OCI-LY7 (cell line): ENCODE measurements around the gene MIOX. TPM values are rescaled to one million over a fixed set of nuclear protein-coding genes. Genes with fewer than 3 reads are reported as not detected.

Experiments used
- BruUV-seq: library from RNA; stranded (reverse); fragments of 400-500 nt; replicated peaks from 2 replicates; lab custom pipeline; 2021; lab: Mats Ljungman, UMichigan
- CTCF ChIA-PET: fragments of 300-600 bp; sonication (Branson Sonifier 250); formaldehyde crosslinking; loops from one replicate; lab custom pipeline; 2022; ENCODE audit warnings: antibody characterized with exemption; ENCODE audit not compliant: unreplicated experiment; lab: Charles Lee
- POLR2A ChIA-PET: fragments of 300-600 bp; sonication (Branson Sonifier 250); formaldehyde crosslinking; loops from one replicate; lab custom pipeline; 2022; ENCODE audit warnings: antibody characterized with exemption; lab: Charles Lee
- DNase-seq: peaks from one replicate; pipeline ENCODE4 v3.0.0-alpha.2; 2015; ENCODE audit warnings: low spot score
- H2AFZ ChIP-seq: fragments of 200-600 bp; sonication (generic), shearing (Covaris generic); 2 replicates; pipeline ENCODE4 v1.6.1; 2014; ENCODE audit warnings: mild to moderate bottlenecking, antibody characterized with exemption, low read length, moderate library complexity
- H3K27ac ChIP-seq: fragments of 200-600 bp; sonication (generic); 2 replicates; pipeline ENCODE4 v1.5.1; 2014; ENCODE audit warnings: mixed run types, low read depth, mild to moderate bottlenecking, moderate library complexity, low read length, inconsistent platforms; ENCODE audit not compliant: poor library complexity, severe bottlenecking
- H3K36me3 ChIP-seq: fragments of 200-600 bp; sonication (generic); 2 replicates; pipeline ENCODE4 v1.6.1; 2014; ENCODE audit warnings: mild to moderate bottlenecking, antibody characterized with exemption, low read length, moderate library complexity, mixed read lengths; ENCODE audit not compliant: insufficient read depth
- H3K4me1 ChIP-seq: fragments of 200-600 bp; sonication (generic); 2 replicates; pipeline ENCODE4 v1.5.1; 2014; ENCODE audit warnings: mild to moderate bottlenecking, low read length; ENCODE audit not compliant: insufficient read depth, poor library complexity, severe bottlenecking
- H3K4me2 ChIP-seq: fragments of 200-600 bp; sonication (generic); 2 replicates; pipeline ENCODE4 v1.6.1; 2014; ENCODE audit warnings: mild to moderate bottlenecking, low read length
- H3K4me3 ChIP-seq: fragments of 200-600 bp; sonication (generic); 2 replicates; pipeline ENCODE4 v1.5.1; 2014; ENCODE audit warnings: mild to moderate bottlenecking, low read depth, low read length; ENCODE audit not compliant: poor library complexity, severe bottlenecking
- H3K79me2 ChIP-seq: fragments of 200-600 bp; sonication (generic); 2 replicates; pipeline ENCODE4 v1.6.1; 2016; ENCODE audit warnings: low read depth, mild to moderate bottlenecking, low read length, moderate library complexity, mixed read lengths; ENCODE audit not compliant: insufficient read depth
- H3K9me2 ChIP-seq: fragments of 200-600 bp; sonication (generic); 2 replicates; pipeline ENCODE4 v1.6.1; 2016; ENCODE audit warnings: mild to moderate bottlenecking, low read length, mixed read lengths; ENCODE audit not compliant: insufficient read depth
- H3K9me3 ChIP-seq: fragments of 200-600 bp; sonication (generic); 2 replicates; pipeline ENCODE4 v1.6.1; 2014; ENCODE audit warnings: mild to moderate bottlenecking, mixed run types, low read length, mixed read lengths
- H4K20me1 ChIP-seq: fragments of 200-600 bp; sonication (generic); 2 replicates; pipeline ENCODE4 v1.6.1; 2014; ENCODE audit warnings: mild to moderate bottlenecking, antibody characterized with exemption, low read length, moderate library complexity, mixed read lengths; ENCODE audit not compliant: insufficient read depth
- CTCF ChIP-seq: fragments of 200-600 bp; sonication (generic); conservative IDR thresholded peaks from 2 replicates; pipeline ENCODE4 v1.5.1; 2014; ENCODE audit warnings: mild to moderate bottlenecking, antibody characterized with exemption, low read length, moderate library complexity, mixed read lengths
- EZH2phosphoT487 ChIP-seq: fragments of 200-600 bp; sonication (generic); IDR thresholded peaks from 2 replicates; pipeline ENCODE4 v1.6.1; 2018; ENCODE audit warnings: low read depth, borderline replicate concordance, mild to moderate bottlenecking, mixed run types, antibody characterized with exemption, low read length, moderate library complexity, mixed read lengths
- intact Hi-C: fragments of 100-400 bp; cut with micrococcal nuclease; formaldehyde crosslinking; loops from one replicate; pipeline ENCODE4 v1.10.0; 2022; ENCODE audit not compliant: unreplicated experiment
- total RNA-seq, 2 experiments: library from RNA; depleted of rRNA in 1 of 2; stranded (reverse); fragments of >200 nt in 1 of 2; shearing (Covaris generic) in 1 of 2; gene quantifications; 2 replicates each; pipeline ENCODE4 v1.2.3, GENCODE V29; 2014 to 2022

Gene MIOX
- total RNA-seq, 2 experiments from 2014 or later, result 0.53 TPM; not detected in 1

DNA sequence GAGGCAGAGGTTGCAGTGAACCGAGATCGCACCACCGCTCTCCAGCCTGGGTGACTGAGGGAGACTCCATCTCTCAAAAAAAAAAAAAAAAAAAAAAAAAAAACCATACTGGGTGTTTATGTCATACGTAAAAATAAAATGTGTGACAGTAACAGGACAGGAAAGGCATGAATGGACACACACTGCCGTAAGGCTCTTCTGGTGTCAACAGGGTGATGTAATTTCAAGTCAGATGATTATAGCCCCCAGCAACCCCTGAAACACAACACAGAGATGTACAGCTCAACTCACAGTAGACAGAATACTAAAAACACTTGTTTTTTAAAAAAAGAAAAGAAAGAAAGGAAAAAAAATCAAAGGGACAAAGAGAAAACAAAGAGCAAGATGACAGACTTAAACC, 34.0 kb upstream of the MIOX start:
- Histone ChIP-seq H3K9me2 (no peaks in the 10 kb centered on the region), H3K4me1 (peaks cover 26% of the 10 kb centered on the region), H3K9me3 (no peaks in the 10 kb centered on the region), H4K20me1 (no peaks in the 10 kb centered on the region), H3K4me2 (no peak overlapping the region), H2AFZ (no peak overlapping the region), H3K4me3 (no peak overlapping the region), H3K79me2 (peaks cover 5% of the 10 kb centered on the region; the same call in 1 of the 2 replicates), H3K36me3 (peaks cover 94% of the 10 kb centered on the region), H3K27ac (no peak overlapping the region)
- intact Hi-C loops, result no loop called here
- no TSS peak for BruUV-seq
- TF ChIP-seq CTCF (no peak), EZH2phosphoT487 (no peak)
- CTCF ChIA-PET, result no interaction called here
- POLR2A ChIA-PET, result interaction anchor here (0.6 to 1.0 kb wide), 3 partner anchors 8 to 20 kb away, joined by 3 to 10 read pairs (median 5); no protein-coding TSS in a partner anchor
- DNase-seq, result no peak

DNA sequence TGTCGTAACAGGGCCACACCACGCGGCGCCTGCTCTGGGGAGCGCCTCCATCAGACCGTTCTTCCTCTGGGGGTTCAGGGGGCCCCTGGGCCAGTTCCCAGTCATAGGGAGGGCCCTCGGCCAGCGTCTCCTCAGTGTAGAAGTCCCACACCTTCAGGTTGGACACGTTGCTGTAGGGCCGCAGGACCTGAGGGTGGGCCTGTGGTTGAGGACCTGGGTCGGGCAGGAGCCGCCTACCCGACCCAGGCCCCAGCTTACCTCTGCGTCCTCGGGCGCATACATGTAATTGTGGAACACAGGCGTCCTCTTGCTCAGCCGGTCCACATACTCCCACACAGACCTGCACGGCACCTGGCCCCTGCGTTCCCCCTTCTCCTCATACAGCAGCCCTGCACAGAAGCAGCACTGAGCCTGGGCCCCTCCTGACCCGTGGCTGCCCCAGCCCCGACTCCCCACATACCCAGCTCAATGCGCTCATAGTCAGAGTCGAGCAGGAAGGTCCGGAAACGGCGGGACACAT, 32.0 kb upstream of the MIOX start:
- H2AFZ ChIP-seq, result no peak overlapping the region
- TF ChIP-seq EZH2phosphoT487, result no peak
- no peak for TF ChIP-seq CTCF
- no peak overlapping the region for H3K27ac ChIP-seq
- H3K4me2 ChIP-seq, result no peak overlapping the region
- peaks cover 5% of the 10 kb centered on the region; the same call in 1 of the 2 replicates for H3K79me2 ChIP-seq
- no peaks in the 10 kb centered on the region for H3K9me3 ChIP-seq
- H4K20me1 ChIP-seq, result no peaks in the 10 kb centered on the region
- H3K36me3 ChIP-seq, result peaks cover 96% of the 10 kb centered on the region
- no peak for DNase-seq
- no peaks in the 10 kb centered on the region for H3K9me2 ChIP-seq
- intact Hi-C loops, result no loop called here
- CTCF ChIA-PET, result no interaction called here
- TSS peak; percentile 25 for BruUV-seq
- POLR2A ChIA-PET, result no interaction called here
- H3K4me1 ChIP-seq, result peaks cover 16% of the 10 kb centered on the region
- no peak overlapping the region for H3K4me3 ChIP-seq

DNA sequence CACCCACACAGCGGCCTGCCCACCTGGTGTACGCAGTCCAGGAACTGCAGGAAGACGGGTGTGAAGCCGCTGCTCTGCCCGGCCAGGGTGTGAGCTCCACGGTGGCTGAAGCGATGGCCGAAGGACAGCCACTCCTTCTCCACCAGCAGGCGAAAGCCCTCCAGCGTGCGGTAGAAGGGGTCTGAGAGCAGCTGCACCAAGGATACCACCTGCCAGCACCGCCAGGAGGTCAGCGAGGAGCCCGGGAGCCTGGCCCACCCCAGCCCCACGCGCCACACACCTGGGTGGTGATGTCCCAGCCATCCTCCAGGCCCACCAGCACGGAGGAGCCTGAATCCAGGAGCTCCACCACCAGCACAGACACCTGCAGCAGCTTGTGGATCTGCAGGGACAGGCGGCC, 31.5 kb upstream of the MIOX start:
- no peak for DNase-seq
- H3K9me2 ChIP-seq, result no peaks in the 10 kb centered on the region
- TF ChIP-seq CTCF (no peak), EZH2phosphoT487 (no peak)
- CTCF ChIA-PET, result no interaction called here
- no peak overlapping the region for H2AFZ ChIP-seq
- no peak overlapping the region for H3K4me3 ChIP-seq
- H3K36me3 ChIP-seq, result peaks cover 96% of the 10 kb centered on the region
- peaks cover 5% of the 10 kb centered on the region; the same call in 1 of the 2 replicates for H3K79me2 ChIP-seq
- POLR2A ChIA-PET, result no interaction called here
- H3K4me2 ChIP-seq, result no peak overlapping the region
- intact Hi-C loops, result no loop called here
- no peak overlapping the region for H3K27ac ChIP-seq
- no TSS peak for BruUV-seq
- H4K20me1 ChIP-seq, result no peaks in the 10 kb centered on the region
- peaks cover 10% of the 10 kb centered on the region for H3K4me1 ChIP-seq
- no peaks in the 10 kb centered on the region for H3K9me3 ChIP-seq
